ENCODE results near the gene COASY. TPM values are rescaled to one million over a fixed set of nuclear protein-coding genes. Genes with fewer than 3 reads are reported as not detected.
A peak's percentile ranks its signal among the peaks of the same experiment; 100 is the strongest.
"Not testable (repeated sequence)": the region's sequence is repeated elsewhere in the genome, so short reads cannot be mapped to it uniquely, and the experiment has no call there.

The COASY gene
- total RNA-seq, 4 donors from 2014 or later, result 13.4 to 27.5 (median 22.4) TPM

DNA sequence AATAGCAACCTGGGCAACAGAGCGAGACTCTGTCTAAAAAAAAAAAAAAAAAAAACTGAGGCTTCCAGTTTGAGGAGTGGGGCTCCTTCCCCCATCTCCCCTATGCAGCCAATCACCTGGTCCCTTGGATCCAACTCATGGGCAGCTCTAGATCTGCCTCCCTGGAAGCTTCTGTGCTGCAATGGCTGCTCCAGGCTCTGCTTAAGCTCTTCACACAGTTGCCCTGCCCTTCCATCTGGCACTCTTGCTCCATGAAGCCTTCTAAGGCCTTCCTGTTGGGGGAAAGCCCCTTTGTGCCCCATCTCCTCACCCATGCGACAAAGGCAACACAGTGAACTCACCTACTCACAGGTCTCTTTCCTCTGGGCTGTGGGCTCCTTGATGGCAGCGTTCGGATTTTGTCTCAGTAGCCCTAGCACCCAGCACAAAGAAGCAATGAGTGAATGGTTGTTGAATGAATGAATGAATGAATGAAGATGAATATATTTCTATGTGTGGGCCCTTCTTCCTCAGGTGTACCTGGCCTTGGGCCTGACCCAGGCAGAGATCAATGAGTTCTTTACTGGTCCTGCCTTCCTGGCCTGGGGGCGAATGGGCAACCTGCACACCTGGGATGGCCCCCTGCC lies 24.0 kb upstream of the COASY start:
- Histone ChIP-seq H3K4me3 (no peak overlapping the region), H3K4me1 (peaks cover 18 to 34% (median 28%) of the 10 kb centered on the region in 4 donors), H3K27me3 (no peaks in the 10 kb centered on the region), H3K27ac (replicated peaks in 1 of 4) (peak overlapping the region in 1 of 4 donors; percentile 86), H3K36me3 (peaks cover 20 to 48% (median 43%) of the 10 kb centered on the region in 4 donors), H3K9me3 (no peaks in the 10 kb centered on the region)
- DNase-seq (ENCODE audit: extremely low spot score), result no peak
- intact Hi-C loops (cut with DNase I), result no loop called here
- no peak for TF ChIP-seq POLR2A (IDR thresholded peaks at IDR 0.05; ENCODE audit: low read depth)
- WGBS, result 95% methylated on average over 5 of the region's 5 CpGs

DNA sequence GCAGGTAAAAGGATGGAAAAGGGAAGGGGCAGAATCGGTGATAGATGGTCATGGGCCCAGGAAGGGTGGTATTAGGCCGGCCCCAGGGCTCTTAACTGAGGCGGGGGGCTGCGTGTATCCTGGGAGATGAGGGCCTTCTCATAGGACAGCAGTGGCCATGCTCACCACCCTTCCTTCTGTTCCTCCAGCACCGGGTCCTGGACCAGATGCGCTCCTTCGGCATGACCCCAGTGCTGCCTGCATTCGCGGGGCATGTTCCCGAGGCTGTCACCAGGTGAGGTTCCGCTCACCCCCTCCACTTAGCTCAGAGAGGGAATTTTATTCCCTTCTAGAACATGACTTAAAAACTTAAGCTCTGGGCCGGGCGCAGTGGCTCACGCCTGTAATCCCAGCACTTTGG lies 23.5 kb upstream of the COASY start:
- intact Hi-C loops (cut with DNase I), result no loop called here
- H3K36me3 ChIP-seq, result peaks cover 20 to 54% (median 49%) of the 10 kb centered on the region in 4 donors
- no peaks in the 10 kb centered on the region for H3K9me3 ChIP-seq
- no peaks in the 10 kb centered on the region for H3K27me3 ChIP-seq
- no peak for DNase-seq (ENCODE audit: extremely low spot score)
- no peak for TF ChIP-seq POLR2A (IDR thresholded peaks at IDR 0.05; ENCODE audit: low read depth)
- no peak for TF ChIP-seq POLR2AphosphoS5 (IDR thresholded peaks at IDR 0.05)
- TF ChIP-seq, protein P1, sequence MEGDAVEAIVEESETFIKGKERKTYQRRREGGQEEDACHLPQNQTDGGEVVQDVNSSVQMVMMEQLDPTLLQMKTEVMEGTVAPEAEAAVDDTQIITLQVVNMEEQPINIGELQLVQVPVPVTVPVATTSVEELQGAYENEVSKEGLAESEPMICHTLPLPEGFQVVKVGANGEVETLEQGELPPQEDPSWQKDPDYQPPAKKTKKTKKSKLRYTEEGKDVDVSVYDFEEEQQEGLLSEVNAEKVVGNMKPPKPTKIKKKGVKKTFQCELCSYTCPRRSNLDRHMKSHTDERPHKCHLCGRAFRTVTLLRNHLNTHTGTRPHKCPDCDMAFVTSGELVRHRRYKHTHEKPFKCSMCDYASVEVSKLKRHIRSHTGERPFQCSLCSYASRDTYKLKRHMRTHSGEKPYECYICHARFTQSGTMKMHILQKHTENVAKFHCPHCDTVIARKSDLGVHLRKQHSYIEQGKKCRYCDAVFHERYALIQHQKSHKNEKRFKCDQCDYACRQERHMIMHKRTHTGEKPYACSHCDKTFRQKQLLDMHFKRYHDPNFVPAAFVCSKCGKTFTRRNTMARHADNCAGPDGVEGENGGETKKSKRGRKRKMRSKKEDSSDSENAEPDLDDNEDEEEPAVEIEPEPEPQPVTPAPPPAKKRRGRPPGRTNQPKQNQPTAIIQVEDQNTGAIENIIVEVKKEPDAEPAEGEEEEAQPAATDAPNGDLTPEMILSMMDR (IDR thresholded peaks at IDR 0.05), result no peak
- no peak for TF ChIP-seq EP300 (IDR thresholded peaks at IDR 0.05)
- peaks cover 18 to 34% (median 28%) of the 10 kb centered on the region in 4 donors for H3K4me1 ChIP-seq
- no peak overlapping the region for H3K27ac ChIP-seq (replicated peaks in 1 of 4)
- H3K4me3 ChIP-seq, result no peak overlapping the region
- WGBS, result 94% methylated on average over 14 of the region's 14 CpGs

DNA sequence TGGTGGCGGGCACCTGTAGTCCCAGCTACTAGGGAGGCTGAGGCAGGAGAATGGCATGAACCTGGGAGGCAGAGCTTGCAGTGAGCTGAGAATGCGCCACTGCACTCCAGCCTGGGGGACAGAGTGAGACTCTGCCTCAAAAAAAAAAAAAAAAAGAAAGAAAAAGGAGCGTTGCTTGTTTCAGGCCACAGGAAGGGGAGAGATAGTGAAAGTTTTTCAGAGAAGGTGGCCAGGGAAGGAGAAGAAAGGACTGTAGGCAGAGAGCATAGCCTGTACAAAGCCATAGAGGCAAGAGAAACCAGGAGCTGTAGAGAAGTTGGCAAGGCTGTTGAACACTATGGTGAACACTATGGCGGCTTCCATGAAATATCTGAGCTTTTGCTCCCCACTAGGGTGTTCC lies 21.4 kb upstream of the COASY start:
- Histone ChIP-seq H3K36me3 (peaks cover 20 to 66% (median 62%) of the 10 kb centered on the region in 4 donors), H3K4me1 (peaks cover 11 to 24% (median 18%) of the 10 kb centered on the region in 4 donors)
- H3K27me3 ChIP-seq; DNase-seq (ENCODE audit: extremely low spot score); H3K27ac ChIP-seq (replicated peaks in 1 of 4); H3K4me3 ChIP-seq; H3K9me3 ChIP-seq; intact Hi-C loops (cut with DNase I): not testable (repeated sequence)
- 90% methylated on average over 4 of the region's 4 CpGs for WGBS

DNA sequence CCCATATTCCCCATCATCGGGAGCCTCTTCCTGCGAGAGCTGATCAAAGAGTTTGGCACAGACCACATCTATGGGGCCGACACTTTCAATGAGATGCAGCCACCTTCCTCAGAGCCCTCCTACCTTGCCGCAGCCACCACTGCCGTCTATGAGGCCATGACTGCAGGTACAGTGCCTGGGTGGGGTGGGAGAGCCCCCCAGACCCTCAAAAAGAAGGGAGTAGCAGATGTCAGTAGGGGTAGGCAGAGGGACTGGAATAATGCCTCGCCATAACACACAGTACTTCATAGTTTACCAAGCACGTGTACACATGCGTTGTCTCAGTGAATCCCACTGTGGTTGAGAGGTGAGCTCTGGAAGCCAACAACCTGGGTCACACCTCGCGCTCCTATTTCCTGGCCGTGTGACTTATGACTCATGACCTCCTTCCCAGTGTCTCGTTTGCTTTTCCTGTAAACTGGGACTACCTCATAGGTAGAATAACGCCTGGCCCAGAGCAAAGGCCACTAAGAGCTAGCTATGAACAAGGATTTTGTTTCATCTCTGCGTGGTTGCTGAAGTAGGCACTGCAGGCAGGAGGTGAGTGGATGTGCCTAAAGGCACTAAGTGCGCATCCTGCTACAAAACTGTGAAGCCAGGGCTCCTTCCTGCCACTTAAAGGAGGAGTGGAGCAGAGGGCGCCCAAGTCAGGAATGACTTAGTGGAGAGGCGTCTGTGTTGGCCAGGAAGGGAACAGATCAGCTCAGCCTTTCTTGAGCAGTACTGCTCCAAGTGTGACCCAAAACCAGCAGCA lies 20.7 kb upstream of the COASY start:
- no peak overlapping the region for H3K27ac ChIP-seq (replicated peaks in 1 of 4)
- H3K9me3 ChIP-seq, result no peaks in the 10 kb centered on the region
- peaks cover 20 to 66% (median 62%) of the 10 kb centered on the region in 4 donors for H3K36me3 ChIP-seq
- WGBS, result 86% methylated on average over 17 of the region's 17 CpGs
- no peaks in the 10 kb centered on the region for H3K27me3 ChIP-seq
- DNase-seq (ENCODE audit: extremely low spot score), result no peak
- intact Hi-C loops (cut with DNase I), result no loop called here
- TF ChIP-seq, protein P1 (IDR thresholded peaks at IDR 0.05), result no peak
- no peak for TF ChIP-seq POLR2AphosphoS5 (IDR thresholded peaks at IDR 0.05)
- TF ChIP-seq POLR2A (IDR thresholded peaks at IDR 0.05; ENCODE audit: low read depth), result no peak
- no peak for TF ChIP-seq EP300 (IDR thresholded peaks at IDR 0.05)
- H3K4me1 ChIP-seq, result peaks cover 9 to 22% (median 15%) of the 10 kb centered on the region in 4 donors
- H3K4me3 ChIP-seq, result no peak overlapping the region

DNA sequence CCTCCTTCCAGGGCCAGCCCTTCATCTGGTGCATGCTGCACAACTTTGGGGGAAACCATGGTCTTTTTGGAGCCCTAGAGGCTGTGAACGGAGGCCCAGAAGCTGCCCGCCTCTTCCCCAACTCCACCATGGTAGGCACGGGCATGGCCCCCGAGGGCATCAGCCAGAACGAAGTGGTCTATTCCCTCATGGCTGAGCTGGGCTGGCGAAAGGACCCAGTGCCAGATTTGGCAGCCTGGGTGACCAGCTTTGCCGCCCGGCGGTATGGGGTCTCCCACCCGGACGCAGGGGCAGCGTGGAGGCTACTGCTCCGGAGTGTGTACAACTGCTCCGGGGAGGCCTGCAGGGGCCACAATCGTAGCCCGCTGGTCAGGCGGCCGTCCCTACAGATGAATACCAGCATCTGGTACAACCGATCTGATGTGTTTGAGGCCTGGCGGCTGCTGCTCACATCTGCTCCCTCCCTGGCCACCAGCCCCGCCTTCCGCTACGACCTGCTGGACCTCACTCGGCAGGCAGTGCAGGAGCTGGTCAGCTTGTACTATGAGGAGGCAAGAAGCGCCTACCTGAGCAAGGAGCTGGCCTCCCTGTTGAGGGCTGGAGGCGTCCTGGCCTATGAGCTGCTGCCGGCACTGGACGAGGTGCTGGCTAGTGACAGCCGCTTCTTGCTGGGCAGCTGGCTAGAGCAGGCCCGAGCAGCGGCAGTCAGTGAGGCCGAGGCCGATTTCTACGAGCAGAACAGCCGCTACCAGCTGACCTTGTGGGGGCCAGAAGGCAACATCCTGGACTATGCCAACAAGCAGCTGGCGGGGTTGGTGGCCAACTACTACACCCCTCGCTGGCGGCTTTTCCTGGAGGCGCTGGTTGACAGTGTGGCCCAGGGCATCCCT lies 18.5 kb upstream of the COASY start:
- no peak for DNase-seq (ENCODE audit: extremely low spot score)
- intact Hi-C loops (cut with DNase I), result no loop called here
- H3K27me3 ChIP-seq, result peaks cover 0 to 5% (median 1%) of the 10 kb centered on the region in 4 donors
- H3K36me3 ChIP-seq, result peaks cover 20 to 62% (median 62%) of the 10 kb centered on the region in 4 donors
- H3K4me3 ChIP-seq, result no peak overlapping the region
- WGBS, result 91% methylated on average over 21 of the region's 39 CpGs
- TF ChIP-seq POLR2A (IDR thresholded peaks at IDR 0.05; ENCODE audit: low read depth), result no peak
- TF ChIP-seq POLR2AphosphoS5 (IDR thresholded peaks at IDR 0.05), result no peak
- TF ChIP-seq, protein P1 (IDR thresholded peaks at IDR 0.05), result no peak
- TF ChIP-seq EP300 (IDR thresholded peaks at IDR 0.05), result no peak
- H3K27ac ChIP-seq (replicated peaks in 1 of 4), result no peak overlapping the region
- H3K9me3 ChIP-seq, result no peaks in the 10 kb centered on the region
- peaks cover 7 to 13% (median 9%) of the 10 kb centered on the region in 4 donors for H3K4me1 ChIP-seq
